HG03558 (cell line): ENCODE results near the gene CC2D1A.

Experiments used
- ATAC-seq: cut with Tn5 transposase; IDR thresholded peaks from one replicate; pipeline ENCODE4 v1.9.1; 2021; ENCODE audit warnings: moderate number of reproducible peaks; ENCODE audit not compliant: unreplicated experiment; ENCODE audit errors: extremely low read depth

Gene CC2D1A

GRCh38 chr19:13905634-13906520 lies at the start of gene CC2D1A, which contains the start of gene BRME1:
TSS of gene CC2D1A (plus strand) at chr19:13906201. CDS start at chr19:13906442, 241 bp downstream.
TSS of gene BRME1 (minus strand) at chr19:13906117. CDS start at chr19:13904892, 1,225 bp downstream.
- no peak for ATAC-seq

GRCh38 chr19:13856497-13856896 lies 49.5 kb upstream of the CC2D1A start:
- no peak for ATAC-seq

GRCh38 chr19:13859361-13859880 lies 46.6 kb upstream of the CC2D1A start:
- no peak for ATAC-seq

- no peak for ATAC-seq
Observed at GRCh38 chr19:13860679-13861391, 45.2 kb upstream of the CC2D1A start.

GRCh38 chr19:13861392-13861713 lies 44.6 kb upstream of the CC2D1A start:
- ATAC-seq: no peak

- ATAC-seq: peak; percentile 51
Observed at GRCh38 chr19:13861714-13862531, 44.1 kb upstream of the CC2D1A start.

GRCh38 chr19:13864046-13864666 lies 41.8 kb upstream of the CC2D1A start:
- no peak for ATAC-seq

- ATAC-seq: no peak
Observed at GRCh38 chr19:13864667-13865570, 41.1 kb upstream of the CC2D1A start.

- ATAC-seq: no peak
Observed at GRCh38 chr19:13865571-13866462, 40.2 kb upstream of the CC2D1A start.

- no peak for ATAC-seq
Observed at GRCh38 chr19:13866463-13867046, 39.4 kb upstream of the CC2D1A start.

- no peak for ATAC-seq
Observed at GRCh38 chr19:13868663-13869062, 37.3 kb upstream of the CC2D1A start.

GRCh38 chr19:13869281-13869680 lies 36.7 kb upstream of the CC2D1A start:
- ATAC-seq: no peak

GRCh38 chr19:13870873-13871272 lies 35.1 kb upstream of the CC2D1A start:
- ATAC-seq: no peak

GRCh38 chr19:13872339-13872694 lies 33.7 kb upstream of the CC2D1A start:
- no peak for ATAC-seq

GRCh38 chr19:13872695-13873389 lies 33.2 kb upstream of the CC2D1A start:
- ATAC-seq: no peak

GRCh38 chr19:13873834-13874515 lies 32.0 kb upstream of the CC2D1A start:
- no peak for ATAC-seq

- no peak for ATAC-seq
Observed at GRCh38 chr19:13875824-13876223, 30.2 kb upstream of the CC2D1A start.
